Spleen (tissue), 7 donors: Measurements from ENCODE around the gene DCAF7.

ENCODE experiments used
- POLR2A ChIP-seq, 3 donors: fragments of 450-650 bp; IDR thresholded peaks; one replicate each; pipeline ENCODE4 v1.5.1; 2017; ENCODE audit warnings: antibody characterized with exemption in 3 of 3, mild to moderate bottlenecking in 1 of 3
- POLR2AphosphoS5 ChIP-seq, 3 donors: sonication (generic); formaldehyde crosslinking; IDR thresholded peaks; one replicate each; pipeline ENCODE4 v1.5.1; 2017; ENCODE audit warnings: antibody characterized with exemption in 3 of 3
- TF ChIP-seq, protein P1 (sequence below), 11 experiments: fragments of 200-600 bp in 7 of 11; fragments of 450-650 bp in 4 of 11; sonication (generic) in 4 of 11; IDR thresholded peaks in 8 of 11; conservative IDR thresholded peaks in 3 of 11; 1 replicate in 7 of 11; 2 replicates in 4 of 11; pipeline versions ENCODE4 v1.4.0 to v1.8.0; 2016 to 2021; ENCODE audit warnings: antibody characterized with exemption in 11 of 11, inconsistent platforms in 4 of 11, mild to moderate bottlenecking in 1 of 11
- donor health status: DM: no; HTN: no; CAD: no; lungs with moderate emphysema.
- donor health status: DM: no; HTN: no; CAD: no.
- donor health status: DM: no; HTN: no; CAD: no.

DNA sequence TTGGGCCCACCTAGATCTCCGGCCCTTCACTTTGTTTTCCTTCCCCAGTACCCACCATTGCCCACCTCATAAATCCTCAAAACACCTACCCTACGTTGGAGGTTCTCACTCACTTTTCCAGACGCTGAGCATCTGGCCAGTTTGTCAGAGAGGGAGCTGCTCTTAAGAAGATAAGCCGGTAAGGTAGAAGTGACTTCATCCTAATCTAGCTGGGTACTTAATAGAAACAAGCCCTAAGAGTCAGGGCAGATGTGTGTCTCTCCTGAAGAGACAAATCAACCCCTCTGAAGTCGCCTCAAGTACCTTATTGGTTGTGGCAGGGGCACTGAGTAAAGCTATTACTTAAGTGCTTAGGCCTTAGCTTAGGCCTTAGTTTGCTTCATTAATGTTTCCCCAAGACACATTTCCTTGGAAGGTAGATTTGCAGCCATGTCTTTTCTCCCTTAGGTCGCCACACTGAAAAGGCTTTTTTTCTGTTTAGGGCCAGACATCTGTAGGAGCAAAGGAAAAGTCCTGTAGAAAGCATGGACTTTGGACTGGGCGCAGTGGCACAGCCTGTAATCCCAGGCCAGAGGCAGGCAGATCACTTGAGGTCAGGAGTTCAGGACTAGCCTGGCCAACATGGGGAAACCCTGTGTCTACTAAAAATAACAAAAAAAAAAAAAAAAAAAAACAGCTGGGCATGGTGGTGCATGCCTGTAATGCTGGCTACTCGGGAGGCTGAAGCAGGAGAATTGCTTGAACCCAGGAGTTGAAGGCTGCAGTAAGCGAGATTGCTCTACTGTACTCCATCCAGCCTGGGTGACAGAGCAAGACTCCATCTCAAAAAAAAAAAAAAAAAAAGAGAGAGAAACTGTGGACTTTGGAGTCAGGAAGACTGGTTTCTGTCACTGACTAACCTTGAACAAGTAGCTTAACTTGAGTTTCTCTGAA, 51.4 kb downstream of the DCAF7 start:
- TF ChIP-seq, protein P1, sequence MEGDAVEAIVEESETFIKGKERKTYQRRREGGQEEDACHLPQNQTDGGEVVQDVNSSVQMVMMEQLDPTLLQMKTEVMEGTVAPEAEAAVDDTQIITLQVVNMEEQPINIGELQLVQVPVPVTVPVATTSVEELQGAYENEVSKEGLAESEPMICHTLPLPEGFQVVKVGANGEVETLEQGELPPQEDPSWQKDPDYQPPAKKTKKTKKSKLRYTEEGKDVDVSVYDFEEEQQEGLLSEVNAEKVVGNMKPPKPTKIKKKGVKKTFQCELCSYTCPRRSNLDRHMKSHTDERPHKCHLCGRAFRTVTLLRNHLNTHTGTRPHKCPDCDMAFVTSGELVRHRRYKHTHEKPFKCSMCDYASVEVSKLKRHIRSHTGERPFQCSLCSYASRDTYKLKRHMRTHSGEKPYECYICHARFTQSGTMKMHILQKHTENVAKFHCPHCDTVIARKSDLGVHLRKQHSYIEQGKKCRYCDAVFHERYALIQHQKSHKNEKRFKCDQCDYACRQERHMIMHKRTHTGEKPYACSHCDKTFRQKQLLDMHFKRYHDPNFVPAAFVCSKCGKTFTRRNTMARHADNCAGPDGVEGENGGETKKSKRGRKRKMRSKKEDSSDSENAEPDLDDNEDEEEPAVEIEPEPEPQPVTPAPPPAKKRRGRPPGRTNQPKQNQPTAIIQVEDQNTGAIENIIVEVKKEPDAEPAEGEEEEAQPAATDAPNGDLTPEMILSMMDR (IDR thresholded peaks at IDR 0.05 in 8 of 11, conservative IDR thresholded peaks at IDR 0.05 in 3 of 11): no peak
- no peak for TF ChIP-seq POLR2A (IDR thresholded peaks at IDR 0.05)
- no peak for TF ChIP-seq POLR2AphosphoS5 (IDR thresholded peaks at IDR 0.05)
